GM18907 (cell line): Measurements from ENCODE around the gene SLC50A1.
A peak's percentile ranks its signal among the peaks of the same experiment; 100 is the strongest.
"Not testable (repeated sequence)": the region's sequence is repeated elsewhere in the genome, so short reads cannot be mapped to it uniquely, and the experiment has no call there.

Experiments used
- ATAC-seq: cut with Tn5 transposase; IDR thresholded peaks from one replicate; pipeline ENCODE4 v1.9.1; 2021; ENCODE audit warnings: mild to moderate bottlenecking, moderate library complexity; ENCODE audit not compliant: unreplicated experiment

The SLC50A1 gene

DNA sequence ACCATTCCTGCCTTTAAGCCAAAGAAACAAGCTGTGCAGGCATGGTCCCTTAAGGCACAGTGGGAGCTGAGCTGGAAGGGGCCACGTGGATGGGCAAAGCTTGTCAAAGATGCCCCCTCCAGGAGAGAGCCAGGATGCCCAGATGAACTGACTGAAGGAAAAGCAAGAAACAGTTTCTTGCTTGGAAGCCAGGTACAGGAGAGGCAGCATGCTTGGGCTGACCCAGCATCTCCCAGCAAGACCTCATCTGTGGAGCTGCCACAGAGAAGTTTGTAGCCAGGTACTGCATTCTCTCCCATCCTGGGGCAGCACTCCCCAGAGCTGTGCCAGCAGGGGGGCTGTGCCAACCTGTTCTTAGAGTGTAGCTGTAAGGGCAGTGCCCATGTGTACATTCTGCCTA lies 1.3 kb upstream of the SLC50A1 start:
- no peak for ATAC-seq

DNA sequence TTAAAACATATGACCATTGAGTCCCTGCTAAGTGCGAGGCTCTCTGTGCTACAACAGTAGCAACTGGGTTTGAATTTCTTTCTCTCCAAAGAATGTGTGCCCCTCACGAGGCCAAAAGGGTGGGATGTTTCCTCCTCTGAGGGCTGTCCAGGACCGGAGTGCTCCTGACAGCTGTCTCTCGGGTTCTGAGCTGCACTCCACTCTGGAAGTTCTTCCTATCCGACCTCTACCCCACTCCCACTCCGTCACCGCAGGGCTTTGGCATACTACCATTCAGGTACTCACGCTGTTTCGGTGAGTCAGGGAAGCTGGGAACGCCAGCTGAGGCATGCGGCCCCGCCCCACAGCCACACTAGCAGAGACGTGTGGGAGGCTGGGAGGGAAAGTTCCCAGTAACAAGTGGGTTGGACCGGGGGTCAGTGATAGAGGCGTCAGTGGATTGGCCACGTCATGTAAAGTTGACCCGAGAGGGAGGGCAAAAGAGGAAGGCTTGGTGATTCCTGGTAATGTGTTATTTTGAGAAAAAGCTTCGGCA lies 705 bp upstream of the SLC50A1 start:
- ATAC-seq, result no peak

DNA sequence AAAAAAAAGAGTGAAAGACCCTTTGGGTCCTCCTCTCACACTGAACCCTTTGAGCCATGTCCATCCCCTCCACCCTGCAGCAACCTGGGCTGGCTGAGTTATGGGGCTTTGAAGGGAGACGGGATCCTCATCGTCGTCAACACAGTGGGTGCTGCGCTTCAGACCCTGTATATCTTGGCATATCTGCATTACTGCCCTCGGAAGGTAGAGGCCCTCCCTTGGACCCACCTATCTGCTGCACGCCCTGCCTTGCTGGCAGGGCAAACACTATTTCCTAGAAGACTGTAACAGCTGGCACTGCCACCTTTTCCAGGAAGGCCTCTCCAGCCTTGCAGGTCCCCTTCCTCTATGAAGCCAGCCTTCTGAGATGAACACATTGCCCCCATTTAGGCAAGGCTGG lies 1.1 kb downstream of the SLC50A1 start:
- ATAC-seq, result no peak

DNA sequence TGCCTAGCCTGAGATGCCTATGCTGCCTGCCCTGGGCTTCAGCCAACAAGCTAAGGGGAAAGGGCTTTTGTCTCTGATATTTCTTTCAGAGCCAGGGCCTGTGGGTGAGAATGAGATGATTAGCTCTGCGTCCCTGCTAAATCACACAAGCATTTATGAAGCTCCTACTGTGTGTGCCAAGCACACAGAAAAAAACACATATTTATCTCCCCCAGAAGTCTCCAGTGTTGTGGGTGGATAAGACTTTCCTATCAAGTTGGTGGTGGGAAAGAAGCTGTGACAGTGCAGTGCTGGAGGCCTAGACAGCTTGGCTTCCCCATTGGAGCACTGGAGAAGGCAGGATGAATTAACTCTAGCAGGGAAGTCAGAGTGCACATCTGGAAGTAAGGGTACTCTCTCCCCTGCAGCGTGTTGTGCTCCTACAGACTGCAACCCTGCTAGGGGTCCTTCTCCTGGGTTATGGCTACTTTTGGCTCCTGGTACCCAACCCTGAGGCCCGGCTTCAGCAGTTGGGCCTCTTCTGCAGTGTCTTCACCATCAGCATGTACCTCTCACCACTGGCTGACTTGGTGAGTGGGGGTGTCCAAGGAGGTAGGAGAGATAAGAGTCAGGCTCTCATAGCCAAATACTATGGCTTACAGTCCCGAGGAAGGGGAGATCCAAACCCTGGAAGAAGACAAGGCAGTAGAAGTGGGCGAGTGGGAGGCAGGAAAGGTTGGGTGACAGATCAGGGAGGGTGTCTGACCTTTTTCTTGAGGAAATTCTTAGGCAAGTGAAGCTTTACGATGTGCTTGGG lies 1.7 kb downstream of the SLC50A1 start:
- ATAC-seq, result no peak

DNA sequence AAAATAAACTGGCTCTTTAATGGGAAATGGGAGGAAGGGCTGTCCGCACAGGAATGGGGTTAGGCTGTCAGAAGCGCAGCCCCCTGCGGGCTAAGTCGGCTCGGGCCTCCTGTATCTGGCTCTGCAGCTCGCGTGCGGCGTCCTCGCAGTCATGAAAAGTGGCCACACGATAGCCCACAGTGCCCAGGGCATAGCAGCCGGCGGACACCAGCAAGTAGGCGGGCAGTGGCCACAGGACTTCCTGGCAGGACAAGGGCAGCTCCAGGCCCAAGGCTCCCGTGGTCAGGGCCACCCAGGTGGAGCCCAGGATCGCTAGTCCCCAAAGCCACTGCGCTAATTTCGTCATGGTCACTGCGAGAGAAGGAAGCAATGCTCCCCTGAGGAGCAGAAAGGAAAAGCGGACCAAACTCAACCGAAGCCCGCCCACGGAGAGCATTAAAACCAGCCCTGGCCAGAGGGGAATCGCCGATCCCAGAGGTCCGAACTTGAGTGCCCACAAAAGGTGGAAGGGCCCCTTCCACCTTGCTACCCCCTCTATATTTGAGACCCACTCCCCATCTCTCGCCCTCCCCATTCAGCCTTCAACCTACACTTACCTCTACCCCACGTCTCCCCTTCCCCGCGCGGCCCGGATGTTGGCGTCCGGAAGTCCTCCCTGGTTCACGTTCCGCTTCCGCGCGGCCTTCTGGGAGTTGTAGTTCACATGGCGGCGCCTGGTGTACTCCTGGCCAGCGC lies 4.4 kb downstream of the SLC50A1 start, which contains the start of gene DPM3:
TSS of gene DPM3 (minus strand) at position 637 of the 735 bp plus-strand sequence. CDS start at position 346, 291 bp downstream.
- ATAC-seq, result peak; percentile 63

DNA sequence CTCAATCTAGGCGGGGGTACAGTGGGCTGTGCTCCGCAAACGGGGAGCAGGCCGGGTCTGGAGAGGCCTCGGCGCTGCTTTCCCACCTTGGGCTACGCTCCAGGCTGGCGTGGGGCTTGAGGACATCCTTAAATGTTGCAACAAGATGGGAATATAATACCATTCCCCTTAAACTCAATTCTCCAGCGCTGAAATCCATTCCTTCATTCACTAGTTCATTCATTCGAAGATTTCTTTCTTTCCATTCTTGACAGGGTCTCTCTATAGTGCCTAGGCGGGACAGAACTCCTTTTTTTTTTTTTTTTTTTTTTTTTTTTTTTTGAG lies 4.9 kb downstream of the SLC50A1 start:
- ATAC-seq, result no peak

DNA sequence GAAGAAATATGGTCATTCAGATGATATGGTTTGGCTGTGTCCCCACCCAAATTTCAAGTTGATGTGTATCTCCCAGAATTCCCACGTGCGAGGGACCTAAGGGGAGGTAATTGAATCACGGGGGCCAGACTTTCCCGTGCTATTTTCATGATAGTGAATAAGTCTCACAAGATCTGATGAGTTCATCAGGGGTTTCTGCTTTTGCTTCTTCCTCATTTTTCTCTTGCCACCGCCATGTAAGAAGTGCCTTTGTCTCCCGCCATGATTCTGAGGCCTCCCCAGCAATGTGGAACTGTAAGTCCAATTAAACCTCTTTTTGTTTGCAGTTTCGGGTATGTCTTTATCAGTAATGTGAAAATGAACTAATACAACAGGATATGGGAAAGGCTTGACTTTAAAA lies 6.1 kb downstream of the SLC50A1 start:
- ATAC-seq, result no peak

DNA sequence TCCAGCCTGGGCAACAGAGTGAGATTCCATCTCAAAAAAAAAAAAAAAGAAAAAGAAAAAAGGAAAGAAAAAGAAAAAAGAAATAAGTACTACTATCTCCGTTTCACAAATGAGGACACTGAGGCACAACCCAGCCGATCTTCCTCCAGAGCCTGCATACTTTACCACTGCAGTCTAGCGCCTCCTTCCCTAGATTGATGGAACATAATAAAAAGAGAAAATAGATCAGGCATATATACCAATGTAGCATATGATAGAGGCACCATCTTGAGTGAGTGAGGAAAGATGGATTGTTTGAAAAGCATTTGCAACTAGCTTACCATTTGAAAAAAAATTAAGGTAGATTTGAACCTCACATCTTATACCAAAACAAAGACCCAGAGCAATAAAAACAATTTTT lies 9.8 kb downstream of the SLC50A1 start:
- ATAC-seq, result no peak

DNA sequence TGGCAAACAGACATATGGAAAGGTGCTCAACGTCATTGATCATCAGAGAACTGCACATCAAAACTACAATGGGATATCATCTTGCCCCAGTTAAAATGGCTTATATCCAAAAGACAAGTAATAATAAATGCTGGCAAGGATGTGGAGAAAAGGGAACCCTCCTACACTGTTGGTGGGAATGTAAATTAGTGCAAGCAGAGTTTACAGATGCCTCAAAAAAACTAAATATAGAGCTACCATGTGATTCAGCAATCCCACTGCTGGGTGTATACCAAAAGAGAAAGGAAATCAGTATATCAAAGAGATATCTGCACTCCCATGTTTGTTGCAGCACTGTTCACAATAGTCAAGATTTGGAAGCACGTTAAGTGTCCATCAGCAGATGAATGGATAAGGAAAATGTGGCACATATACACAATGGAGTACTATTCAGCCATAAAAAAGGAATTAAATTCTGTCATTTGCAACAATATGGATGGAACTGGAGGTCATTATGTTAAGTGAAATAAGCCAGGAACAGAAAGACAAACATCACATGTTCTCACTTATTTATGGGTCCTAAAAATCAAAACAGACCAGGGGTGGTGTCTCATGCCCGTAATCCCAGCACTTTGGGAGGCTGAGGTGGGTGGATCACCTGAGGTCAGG lies 20.5 kb downstream of the SLC50A1 start:
- not testable (repeated sequence) for ATAC-seq

DNA sequence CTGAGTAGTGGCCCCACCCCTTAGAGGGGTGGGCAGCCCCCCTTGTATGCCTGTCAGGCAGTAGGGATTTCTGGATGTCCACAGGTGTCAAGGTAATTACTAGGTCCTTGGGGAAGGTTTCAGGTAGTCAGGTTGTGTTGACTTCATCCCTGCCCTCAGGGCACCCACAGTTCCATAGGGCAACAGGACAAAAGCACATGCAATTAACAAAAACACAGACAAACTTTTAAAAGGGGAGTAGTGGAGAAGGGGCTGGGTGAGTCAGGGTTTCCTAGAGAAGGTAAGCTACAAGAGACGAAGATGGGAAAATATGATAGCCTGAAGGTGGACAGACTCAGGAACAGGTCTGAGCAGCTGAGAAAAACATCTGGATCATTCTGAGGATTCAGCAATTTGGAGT lies 23.3 kb downstream of the SLC50A1 start:
- ATAC-seq, result no peak

DNA sequence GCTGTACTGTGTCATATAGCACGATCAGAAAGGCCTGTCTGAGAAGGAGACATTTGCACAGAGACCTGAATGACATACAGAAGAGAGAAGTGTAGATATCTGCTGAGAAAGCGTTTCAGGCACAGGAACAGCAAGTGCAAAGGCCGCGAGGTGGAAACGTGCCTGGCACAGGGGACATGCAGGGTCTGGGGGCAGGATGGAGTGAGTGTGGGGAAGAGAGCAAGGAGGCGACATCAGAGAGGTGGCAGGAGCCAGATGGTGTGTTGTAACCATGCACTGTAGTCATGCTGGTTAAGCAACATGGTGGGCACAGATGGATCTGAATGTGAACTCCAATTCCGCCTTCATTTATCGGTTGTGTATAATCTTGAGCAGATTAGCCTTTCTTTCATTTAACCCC lies 24.5 kb downstream of the SLC50A1 start:
- no peak for ATAC-seq

DNA sequence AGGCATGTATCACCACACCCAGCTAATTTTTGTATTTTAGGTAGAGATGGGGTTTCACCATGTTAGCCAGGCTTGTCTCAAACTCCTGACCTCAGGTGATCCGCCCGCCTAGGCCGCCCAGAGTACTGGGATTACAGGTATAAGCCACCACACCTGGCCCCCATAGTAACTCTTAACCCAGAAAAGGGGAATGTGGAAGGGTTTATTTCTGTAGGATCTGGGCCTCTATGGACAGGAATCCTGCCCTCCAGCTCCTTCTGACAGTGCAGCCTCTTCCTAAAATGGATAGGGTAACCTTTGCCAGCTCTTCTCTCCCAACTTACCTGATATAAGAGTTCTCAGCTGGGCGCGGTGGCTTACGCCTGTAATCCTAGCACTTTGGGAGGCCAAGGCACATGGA lies 27.0 kb downstream of the SLC50A1 start:
- ATAC-seq, result not testable (repeated sequence)

DNA sequence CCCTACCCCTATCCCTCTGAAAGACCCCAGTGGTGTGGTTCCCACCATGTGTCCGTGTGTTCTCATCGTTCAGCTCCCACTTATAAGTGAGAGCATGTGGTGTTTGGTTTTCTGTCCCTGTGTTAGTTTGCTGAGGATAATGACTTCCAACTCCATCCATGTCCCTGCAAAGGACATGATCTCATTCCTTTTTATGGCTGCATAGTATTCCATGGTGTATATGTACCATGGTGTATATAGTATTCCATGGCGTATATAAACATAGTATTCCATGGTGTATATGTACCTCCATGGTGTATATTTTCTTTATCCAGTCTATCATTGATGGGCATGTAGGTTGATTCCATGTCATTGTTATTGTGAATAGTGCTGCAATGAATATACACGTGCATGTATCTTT lies 28.1 kb downstream of the SLC50A1 start:
- not testable (repeated sequence) for ATAC-seq

DNA sequence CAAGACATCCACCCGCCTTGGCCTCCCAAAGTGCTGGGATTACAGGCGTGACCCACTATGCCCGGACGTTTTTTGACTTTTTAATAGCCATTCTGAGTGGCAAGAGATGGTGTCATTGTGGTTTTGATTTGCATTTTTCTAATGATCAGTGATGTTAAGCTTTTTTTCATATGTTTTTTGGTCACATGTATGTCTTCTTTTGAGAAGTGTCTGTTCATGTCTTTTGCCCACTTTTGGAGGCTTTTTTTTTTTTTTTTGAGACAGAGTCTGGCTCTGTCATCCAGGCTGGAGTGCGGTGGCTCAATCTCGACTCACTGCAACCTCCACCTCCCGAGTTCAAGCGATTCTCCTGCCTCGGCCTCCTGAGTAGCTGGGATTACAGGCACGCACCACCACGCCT lies 29.0 kb downstream of the SLC50A1 start:
- not testable (repeated sequence) for ATAC-seq

DNA sequence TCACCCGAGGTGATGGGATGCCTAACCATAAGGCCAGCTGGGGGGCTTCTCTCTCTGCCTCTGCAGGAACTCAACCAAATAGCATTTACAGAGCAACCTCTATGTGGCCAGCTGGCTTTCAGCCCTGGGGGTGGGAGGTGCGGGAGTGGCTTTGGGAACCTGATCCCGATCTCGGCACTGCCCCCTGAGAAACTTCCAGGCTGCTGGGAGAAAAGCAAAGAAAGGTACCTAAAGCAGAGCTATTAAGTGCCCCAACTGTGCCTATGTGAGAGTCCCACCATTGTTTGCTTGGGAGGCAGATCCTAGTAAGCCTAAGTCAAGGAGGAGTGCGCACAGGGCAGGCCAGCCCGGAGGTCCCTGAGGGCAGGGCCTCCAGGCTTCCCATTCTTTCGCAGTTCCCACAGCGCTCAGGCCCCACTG lies 30.4 kb downstream of the SLC50A1 start:
- no peak for ATAC-seq

DNA sequence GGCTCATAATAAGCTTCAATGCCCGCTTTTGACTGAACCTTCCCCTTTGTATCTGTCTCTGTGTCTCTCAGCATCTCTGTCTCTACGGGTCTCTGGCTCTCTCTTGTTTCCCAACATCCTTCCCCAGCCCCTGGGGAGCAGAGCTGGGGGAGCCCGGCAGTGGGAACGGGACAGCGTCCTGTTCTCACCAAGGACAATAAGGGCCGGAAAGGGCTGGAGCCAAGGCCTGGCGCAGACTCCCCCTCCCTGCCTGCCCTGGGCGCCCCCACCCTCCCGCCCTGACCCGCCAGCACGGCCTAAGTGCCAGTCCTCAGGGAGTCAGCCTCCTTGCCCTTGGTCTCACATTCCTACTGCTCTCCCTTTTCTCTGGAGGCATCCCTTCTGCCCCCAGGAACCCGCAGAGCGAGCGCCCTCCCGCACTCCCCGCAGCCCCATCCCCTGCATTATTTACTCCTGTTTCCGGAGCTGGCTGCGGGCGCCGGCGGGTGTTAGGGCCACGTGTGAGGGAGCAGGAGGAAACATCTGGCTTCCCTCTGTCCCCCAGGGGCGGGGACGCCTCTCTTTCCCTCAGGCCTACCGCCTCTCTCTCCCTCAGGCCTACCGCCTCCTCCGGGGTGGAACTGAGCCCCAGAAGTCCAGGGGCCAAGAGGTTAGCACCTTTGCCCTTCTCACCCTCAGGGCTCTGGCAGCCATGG lies 31.0 kb downstream of the SLC50A1 start:
- no peak for ATAC-seq

DNA sequence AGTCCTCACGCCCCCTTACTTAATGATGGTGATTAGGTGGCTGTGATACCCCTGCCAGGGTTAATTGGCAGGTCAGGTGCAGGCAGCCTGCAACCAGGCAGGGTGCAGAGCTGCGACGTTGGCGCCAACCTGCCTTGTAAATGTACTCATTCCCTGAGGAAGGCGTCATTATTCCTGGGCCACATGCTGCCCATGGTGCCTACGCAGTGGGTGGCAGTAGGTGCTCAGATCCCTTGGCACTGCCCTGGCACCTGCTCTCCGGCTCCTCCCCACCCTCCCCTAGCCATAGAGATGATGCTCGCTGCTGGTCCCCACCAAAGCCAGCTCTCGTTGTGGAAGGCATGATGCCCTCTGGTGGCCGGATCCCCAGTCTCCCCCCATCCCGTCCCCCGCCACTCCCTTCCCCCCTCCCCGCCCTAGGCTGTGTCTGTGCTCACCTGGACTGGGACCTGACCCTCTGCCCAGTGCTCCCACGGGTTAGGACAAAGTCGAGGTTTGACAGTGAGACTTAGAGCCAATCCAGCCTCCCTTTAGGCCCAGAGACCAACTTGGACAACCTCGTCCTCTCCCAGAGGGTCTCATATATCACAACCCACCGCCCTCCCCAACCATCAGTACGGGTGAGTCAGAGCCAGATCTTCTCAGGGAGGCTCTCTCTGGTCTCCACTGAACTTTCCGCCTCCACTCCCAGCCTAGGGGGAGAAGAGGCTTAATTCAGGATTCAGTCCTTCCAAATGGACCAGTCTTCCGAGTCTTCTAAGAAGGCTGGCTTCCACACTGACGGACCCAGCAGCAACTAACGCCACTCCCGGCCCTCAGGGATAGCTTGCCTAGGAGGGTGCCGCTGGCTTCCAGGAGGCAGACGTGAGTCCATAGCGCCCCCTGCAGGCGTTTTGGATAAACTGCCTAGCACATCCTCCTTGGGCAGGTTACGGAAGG lies 31.8 kb downstream of the SLC50A1 start:
- ATAC-seq, result peak; percentile 40

DNA sequence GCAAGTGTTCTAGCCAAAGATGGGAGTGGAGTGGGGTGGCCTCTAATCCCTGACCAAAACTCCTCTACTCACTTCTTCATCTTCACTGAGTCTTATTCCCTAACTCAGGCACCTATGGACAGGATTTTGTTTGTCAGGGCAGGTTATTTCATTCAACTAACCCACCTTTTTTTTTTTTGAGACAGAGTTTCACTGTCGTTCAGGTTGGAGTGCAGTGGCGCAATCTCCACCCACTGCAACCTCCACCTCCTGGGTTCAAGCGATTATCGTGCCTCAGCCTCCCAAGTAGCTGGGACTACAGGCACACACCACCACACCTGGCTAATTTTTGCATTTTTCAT lies 32.4 kb downstream of the SLC50A1 start:
- not testable (repeated sequence) for ATAC-seq

DNA sequence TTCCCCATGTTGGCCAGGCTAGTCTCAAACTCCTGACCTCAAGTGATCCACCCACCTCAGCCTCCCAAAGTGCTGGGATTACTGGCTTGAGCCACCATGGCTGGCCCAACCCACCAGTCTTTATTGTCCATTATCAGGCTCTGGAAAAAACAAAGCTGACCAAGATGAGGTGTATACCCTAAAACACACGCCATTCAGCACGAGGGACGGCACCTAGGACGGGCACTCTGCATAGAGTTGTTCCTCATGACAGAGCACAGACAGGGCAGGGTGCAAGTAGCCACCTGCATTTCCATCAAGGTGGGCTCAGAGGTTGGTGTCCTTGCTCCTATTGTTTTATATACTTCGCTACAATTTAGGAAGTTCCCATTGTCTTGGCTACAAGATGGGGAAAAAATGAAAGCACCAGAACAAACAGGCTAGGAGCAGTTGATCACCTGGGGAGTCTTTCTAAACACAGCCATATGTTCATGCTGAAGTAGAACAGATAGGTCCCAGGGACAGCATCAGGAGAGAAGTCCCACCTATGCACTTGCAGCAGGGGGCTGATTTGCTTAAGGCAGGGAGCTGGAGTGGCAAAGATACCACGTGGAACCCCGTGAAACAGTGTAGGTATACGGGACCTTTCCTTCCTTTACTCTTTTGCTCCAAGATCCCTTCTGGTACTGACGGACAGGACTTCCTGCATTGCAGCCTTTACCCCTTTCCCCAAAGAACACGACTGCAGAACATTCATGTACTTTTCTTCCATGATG lies 33.0 kb downstream of the SLC50A1 start:
- ATAC-seq, result no peak
